Fibroblast of villous mesenchyme (primary cell): ENCODE results near the gene ACKR4. TPM values are rescaled to one million over a fixed set of nuclear protein-coding genes. Genes with fewer than 3 reads are reported as not detected.
A peak's percentile ranks its signal among the peaks of the same experiment; 100 is the strongest.
"Not testable (repeated sequence)": the region's sequence is repeated elsewhere in the genome, so short reads cannot be mapped to it uniquely, and the experiment has no call there.

Experiments
- DNase-seq: peaks from one replicate; pipeline ENCODE4 v3.0.0-alpha.2; 2010; ENCODE audit warnings: low read depth
- H3K4me3 ChIP-seq: 2 replicates; pipeline ENCODE4 v1.5.1; 2011; ENCODE audit warnings: low read depth, mild to moderate bottlenecking, low read length
- CTCF ChIP-seq: IDR thresholded peaks from 2 replicates; pipeline ENCODE4 v1.5.1; 2012; ENCODE audit warnings: low read depth, mild to moderate bottlenecking, low read length; ENCODE audit not compliant: insufficient read depth
- total RNA-seq: library from RNA; depleted of rRNA; stranded (reverse); fragments of >200 nt; gene quantifications from 2 replicates; pipeline ENCODE4 v1.2.3, GENCODE V29; 2012

Gene ACKR4
- total RNA-seq, 1 donor: 9.5 TPM

- DNase-seq: no peak
- no peak for TF ChIP-seq CTCF
- no peak overlapping the region for H3K4me3 ChIP-seq
These were observed 41.6 kb upstream of the ACKR4 start for GRCh38 chr3:132555306-132556035.

GRCh38 chr3:132556036-132556386 is 41.1 kb upstream of the ACKR4 start:
- not testable (repeated sequence) for DNase-seq, H3K4me3 ChIP-seq

- no peak overlapping the region for H3K4me3 ChIP-seq
- peak; percentile 48 for DNase-seq
- no peak for TF ChIP-seq CTCF
These were observed 40.4 kb upstream of the ACKR4 start for GRCh38 chr3:132556508-132557159.

- no peak for DNase-seq
- no peak overlapping the region for H3K4me3 ChIP-seq
- TF ChIP-seq CTCF: no peak
These were observed 36.1 kb upstream of the ACKR4 start for GRCh38 chr3:132561003-132561402.

- TF ChIP-seq CTCF: no peak
- no peak for DNase-seq
- no peak overlapping the region for H3K4me3 ChIP-seq
These were observed 33.5 kb upstream of the ACKR4 start for GRCh38 chr3:132563420-132564069.

GRCh38 chr3:132564070-132564465 is 33.0 kb upstream of the ACKR4 start:
- no peak overlapping the region for H3K4me3 ChIP-seq
- TF ChIP-seq CTCF: no peak
- no peak for DNase-seq

GRCh38 chr3:132568422-132568821 is 28.6 kb upstream of the ACKR4 start:
- no peak overlapping the region for H3K4me3 ChIP-seq
- no peak for DNase-seq
- TF ChIP-seq CTCF: no peak
